ENCODE results near the gene PIK3C2G.

Gene PIK3C2G

GRCh38 chr12:18552829-18553228 lies 291.5 kb downstream of the PIK3C2G start:
- DNase-seq (ENCODE audit: low read depth in 2 of 3, low spot score in 1 of 3), result no peak

GRCh38 chr12:18556161-18556560 lies 294.8 kb downstream of the PIK3C2G start:
- no peak for DNase-seq (ENCODE audit: low read depth in 2 of 3, low spot score in 1 of 3)

DNA sequence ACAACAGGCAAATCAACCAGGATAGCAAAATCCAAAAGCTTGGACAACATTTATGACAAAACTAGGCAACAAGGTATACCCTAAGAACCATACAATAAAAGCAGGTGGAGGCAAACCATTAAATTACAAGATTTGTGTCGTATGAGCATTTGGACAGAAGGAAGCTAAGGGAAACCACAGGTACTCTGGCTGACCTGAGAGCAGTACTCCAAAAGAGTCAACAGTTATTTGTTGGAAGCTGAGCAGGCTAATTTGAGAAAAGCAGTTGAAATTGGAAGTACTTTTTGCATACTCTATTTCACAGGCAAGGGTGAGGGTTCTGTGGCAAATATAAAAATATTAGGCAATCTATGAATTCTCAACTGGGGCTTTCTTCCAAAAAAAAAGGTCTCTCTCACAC lies 297.9 kb downstream of the PIK3C2G start:
- DNase-seq (ENCODE audit: low read depth in 2 of 3, low spot score in 1 of 3), result no peak

DNA sequence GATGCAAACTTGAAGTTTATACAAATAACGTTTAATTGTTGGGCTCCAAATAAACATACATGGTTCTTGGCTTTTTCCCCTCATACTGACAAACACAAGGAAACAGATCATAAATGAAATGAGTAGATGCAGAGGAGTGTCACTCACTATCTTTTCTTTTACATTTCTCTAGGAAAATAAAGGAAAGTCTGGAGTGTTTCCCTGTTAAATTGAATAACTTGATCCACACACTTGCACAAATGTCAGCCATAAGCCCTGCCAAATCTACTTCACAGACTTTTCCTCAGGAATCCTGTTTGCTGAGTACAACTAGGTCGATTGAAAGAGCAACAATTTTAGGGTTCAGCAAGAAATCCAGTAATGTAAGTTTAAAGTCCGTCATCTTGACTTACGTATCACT lies 301.2 kb downstream of the PIK3C2G start:
- no peak for DNase-seq (ENCODE audit: low read depth in 2 of 3, low spot score in 1 of 3)

DNA sequence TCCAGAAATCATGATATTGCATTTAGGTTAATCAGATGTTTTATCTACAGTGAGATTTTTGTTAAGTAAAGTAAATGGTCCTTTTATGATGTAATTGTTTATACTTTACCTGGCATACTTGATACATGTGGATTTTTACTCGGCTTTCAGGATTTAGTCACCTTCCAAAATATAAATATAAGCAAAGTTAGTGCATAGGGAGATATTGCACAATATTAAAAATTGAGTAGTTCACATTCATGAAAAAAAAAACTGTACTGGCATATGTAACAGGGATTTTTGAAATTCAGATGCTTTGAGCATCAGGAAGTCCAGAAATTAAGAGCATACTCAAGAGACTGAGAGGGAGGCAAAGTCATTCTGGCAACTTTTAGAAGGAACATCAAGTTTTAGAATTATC lies 303.0 kb downstream of the PIK3C2G start:
- DNase-seq (ENCODE audit: low read depth in 2 of 3, low spot score in 1 of 3), result no peak

GRCh38 chr12:18567787-18568186 lies 306.5 kb downstream of the PIK3C2G start:
- no peak for DNase-seq (ENCODE audit: low read depth in 2 of 3, low spot score in 1 of 3)

GRCh38 chr12:18570543-18570942 lies 309.2 kb downstream of the PIK3C2G start:
- no peak for DNase-seq (ENCODE audit: low read depth in 2 of 3, low spot score in 1 of 3)

DNA sequence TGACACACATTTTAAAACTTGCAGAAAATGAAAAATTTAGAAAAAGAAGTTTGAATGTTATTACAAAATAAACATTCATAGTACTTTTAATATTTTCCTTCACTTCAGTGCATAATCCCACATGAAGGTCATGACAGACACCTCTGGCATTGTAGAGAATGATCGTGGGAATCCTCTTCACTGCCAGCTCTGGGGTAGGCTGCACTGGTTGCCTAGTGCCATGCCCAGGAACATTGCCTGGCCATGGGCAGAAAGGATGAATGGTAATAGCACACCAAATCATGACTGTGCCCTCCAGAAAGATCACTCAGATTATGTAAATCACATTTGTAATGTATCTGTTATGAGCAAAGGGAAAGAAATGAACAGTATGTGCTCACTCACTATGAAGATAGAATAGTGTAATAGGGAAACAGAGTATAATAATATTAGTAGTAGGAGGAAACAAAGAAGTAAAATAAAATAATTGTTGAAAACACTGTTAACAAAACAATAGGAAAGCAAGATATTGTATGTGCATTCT lies 314.8 kb downstream of the PIK3C2G start:
- no peak for DNase-seq (ENCODE audit: low read depth in 2 of 3, low spot score in 1 of 3)

DNA sequence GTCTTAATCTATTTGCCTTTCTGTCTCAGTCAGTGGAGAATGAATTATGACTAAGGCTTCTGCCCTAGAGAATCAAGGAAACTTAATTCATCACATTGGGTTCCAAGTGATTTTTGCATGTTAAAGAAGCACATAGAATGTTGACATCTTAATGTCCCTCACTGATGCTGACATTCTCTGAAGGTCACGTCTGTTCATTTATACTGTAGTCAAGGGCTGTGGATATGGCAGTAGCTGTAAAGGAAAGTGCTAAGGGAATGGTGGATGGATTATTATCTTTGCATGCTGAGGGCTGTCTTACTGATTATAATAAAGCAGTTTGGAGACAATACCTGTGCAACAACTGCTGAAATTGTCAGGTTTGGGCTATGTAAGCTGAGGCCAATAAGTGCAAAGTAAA lies 315.3 kb downstream of the PIK3C2G start:
- no peak for DNase-seq (ENCODE audit: low read depth in 2 of 3, low spot score in 1 of 3)

DNA sequence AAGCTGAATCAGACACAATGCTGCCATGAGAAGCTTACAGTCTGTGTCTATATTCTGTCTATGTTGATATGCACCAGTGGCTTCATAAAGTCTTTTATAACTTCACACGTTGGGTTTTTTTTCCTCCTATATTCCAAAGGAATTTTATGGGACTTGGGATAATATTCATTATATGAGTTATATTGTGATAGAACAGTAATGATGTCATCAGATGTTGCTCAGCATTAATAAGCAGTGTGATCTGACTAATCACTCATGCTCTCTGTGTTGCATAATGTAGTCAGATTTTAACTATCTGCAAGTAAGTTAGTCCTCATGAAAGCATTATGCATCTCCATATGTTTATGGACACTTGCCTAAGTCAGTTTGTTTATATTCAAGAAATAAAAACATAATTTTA lies 316.9 kb downstream of the PIK3C2G start:
- no peak for DNase-seq (ENCODE audit: low read depth in 2 of 3, low spot score in 1 of 3)

- DNase-seq (ENCODE audit: low read depth in 2 of 3, low spot score in 1 of 3), result no peak
These were observed 319.0 kb downstream of the PIK3C2G start for GRCh38 chr12:18580291-18580690.

- DNase-seq (ENCODE audit: low read depth in 2 of 3, low spot score in 1 of 3), result no peak
These were observed 319.4 kb downstream of the PIK3C2G start for GRCh38 chr12:18580706-18581105.

DNA sequence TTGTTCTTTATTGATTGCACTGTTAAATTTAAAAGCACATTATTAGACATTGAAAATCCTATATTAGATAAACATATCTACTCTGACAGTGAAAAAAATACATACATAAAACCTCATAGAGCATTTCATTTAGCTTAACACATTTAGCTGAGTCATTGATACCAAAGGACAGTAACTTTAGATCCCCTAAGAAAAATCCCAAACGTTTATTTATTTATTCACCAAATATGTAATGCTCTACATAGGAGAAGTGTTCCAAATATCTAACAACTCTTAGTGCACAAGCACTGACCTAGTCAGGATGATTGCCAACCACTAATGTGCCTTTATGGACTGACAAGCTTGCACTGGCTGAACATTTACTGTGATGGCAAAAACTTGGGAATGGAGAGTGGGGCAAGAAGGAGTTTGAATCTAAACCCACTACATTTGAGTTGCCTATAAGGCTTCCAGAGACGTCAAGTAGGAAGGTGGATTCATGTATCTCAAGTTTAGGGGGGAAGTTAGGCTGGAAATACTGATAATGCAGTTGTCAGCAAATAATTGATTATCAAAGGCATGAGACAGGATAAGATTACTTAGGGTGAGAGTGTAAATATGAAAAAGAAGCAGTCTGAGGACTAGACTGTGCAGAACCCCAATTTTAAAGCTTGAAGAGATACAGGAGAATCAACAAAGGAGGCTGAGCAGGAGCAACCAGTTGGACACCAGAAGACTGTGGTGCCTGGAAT lies 320.1 kb downstream of the PIK3C2G start:
- DNase-seq (ENCODE audit: low read depth in 2 of 3, low spot score in 1 of 3), result no peak

DNA sequence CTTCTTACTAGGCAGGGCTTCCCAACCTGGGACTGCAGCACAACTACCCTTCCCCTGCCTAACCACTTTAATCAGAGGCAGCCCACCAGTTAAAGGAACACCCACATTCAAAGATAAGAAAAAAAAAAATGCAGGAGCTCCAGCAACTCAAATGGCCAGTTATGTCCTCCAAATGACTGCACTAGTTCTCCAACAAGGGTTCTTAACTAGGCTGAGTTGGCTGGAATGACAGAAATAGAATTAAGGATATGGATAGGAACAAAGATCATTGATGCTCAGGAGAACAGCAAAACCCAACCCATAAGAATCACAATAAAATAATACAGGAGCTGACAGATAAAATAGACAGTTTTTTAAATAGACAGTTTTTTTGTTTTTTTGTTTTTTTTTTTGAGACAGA lies 322.3 kb downstream of the PIK3C2G start:
- no peak for DNase-seq (ENCODE audit: low read depth in 2 of 3, low spot score in 1 of 3)

- no peak for DNase-seq (ENCODE audit: low read depth in 2 of 3, low spot score in 1 of 3)
These were observed 325.3 kb downstream of the PIK3C2G start for GRCh38 chr12:18586581-18586980.

DNA sequence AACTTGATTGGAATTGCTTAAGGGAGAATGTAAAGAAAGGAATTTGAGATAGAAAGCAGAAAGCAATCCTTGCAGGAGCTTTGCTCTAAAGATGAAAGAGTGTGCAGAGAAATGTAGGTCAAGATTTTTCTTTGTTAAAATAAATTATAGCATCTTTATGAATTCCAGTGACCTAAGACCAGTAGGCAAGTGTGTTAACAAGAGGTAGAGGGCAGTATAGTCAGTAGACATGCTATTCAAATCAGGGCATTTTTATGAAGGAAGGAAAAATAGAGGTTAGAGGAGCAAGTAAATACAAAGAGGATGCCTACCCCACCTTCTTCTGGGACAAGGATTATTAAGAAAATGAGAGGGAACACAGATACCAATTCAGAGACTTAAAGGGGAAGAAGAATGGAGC lies 328.0 kb downstream of the PIK3C2G start:
- DNase-seq (ENCODE audit: low read depth in 2 of 3, low spot score in 1 of 3), result no peak

DNA sequence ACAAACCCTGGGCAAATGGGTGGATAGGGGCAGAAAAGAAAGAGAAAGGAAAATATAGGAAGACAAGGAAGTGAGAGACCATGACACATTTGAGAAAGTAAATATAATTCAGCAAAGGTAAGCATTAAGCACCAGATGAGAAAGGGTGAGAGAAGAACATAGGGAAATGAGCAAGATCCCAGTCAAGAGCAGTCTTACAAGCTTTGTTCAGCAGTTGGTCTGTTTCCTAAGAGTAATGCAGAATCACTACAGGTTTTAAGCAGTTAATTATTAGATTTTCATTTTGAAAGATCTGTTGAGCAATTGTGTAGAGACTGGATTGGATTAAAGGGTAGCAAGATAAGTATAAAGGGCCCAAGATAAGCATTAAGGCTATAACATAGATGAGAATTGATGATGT lies 330.2 kb downstream of the PIK3C2G start:
- no peak for DNase-seq (ENCODE audit: low read depth in 2 of 3, low spot score in 1 of 3)

GRCh38 chr12:18595412-18595811 lies 334.1 kb downstream of the PIK3C2G start:
- no peak for DNase-seq (ENCODE audit: low read depth in 2 of 3, low spot score in 1 of 3)

DNA sequence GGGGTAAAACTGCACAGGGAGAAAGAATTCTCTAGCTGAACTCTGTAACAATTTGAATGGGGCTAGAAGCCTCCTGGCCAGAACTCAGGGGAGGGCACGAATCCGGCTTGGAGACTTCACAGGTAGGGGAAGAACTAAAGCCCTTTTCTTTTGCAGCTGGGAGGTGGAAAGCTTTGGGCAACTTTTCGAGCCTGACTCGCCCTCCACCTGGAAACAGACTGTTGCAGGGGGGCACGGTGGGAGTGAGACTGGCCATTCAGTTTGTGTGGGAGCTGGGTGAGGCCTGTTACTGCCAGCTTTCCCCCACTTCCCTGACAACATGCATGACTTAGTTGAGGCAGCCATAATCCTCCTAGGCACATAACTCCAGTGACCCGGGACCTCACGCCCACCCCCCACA lies 340.6 kb downstream of the PIK3C2G start:
- no peak for DNase-seq (ENCODE audit: low read depth in 2 of 3, low spot score in 1 of 3)

DNA sequence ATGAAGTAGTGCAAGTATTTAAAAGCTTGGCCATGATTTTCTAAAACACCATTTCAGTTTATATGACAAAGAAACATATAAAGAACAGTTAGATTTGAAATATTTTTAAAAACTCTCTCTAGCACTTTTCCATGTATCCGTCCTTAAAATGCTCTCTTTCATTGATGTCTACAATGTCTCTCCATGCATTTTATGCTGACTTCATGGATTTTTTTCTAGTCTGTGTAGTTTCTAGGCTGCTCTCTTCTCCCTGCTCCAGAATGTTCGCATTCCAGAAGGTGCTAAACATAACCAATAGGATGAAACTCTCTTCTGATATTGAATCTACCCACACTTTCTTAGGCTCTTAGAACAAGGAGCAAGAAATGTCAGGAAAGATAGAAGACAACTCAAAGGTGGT lies 351.7 kb downstream of the PIK3C2G start:
- DNase-seq (ENCODE audit: low read depth in 2 of 3, low spot score in 1 of 3), result no peak

DNA sequence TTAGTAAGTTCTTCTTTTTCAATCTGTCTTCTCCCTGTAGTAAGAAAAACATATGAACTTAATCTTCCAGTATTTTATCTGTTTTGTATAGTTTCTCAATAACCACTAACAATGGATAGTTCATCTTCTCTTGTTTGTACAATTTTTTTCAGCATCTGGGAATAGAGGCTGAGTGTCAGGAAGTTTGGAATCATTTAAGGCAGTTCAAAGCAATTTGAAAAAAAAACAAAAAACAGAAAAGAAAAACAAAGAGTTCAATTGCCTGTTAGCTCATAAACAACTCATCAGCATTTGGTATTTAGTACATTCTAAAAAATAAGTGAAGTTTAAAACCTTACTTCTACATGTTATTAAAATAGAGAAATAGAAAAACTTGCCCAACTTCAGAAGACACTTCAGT lies 359.7 kb downstream of the PIK3C2G start:
- DNase-seq (ENCODE audit: low read depth in 2 of 3, low spot score in 1 of 3), result no peak

- DNase-seq (ENCODE audit: low read depth in 2 of 3, low spot score in 1 of 3), result no peak
These were observed 368.1 kb downstream of the PIK3C2G start for GRCh38 chr12:18629445-18629844.

- DNase-seq (ENCODE audit: low read depth in 2 of 3, low spot score in 1 of 3), result no peak
These were observed 368.6 kb downstream of the PIK3C2G start for GRCh38 chr12:18629916-18630315.
